ENCODE results near the gene UBE2K.
"Not testable (repeated sequence)": the region's sequence is repeated elsewhere in the genome, so short reads cannot be mapped to it uniquely, and the experiment has no call there.

GRCh38 chr4:39813761-39814160 is 115.8 kb downstream of the UBE2K start:
- not testable (repeated sequence) for TF ChIP-seq EZH2phosphoT487 (IDR thresholded peaks at IDR 0.05; ENCODE audit: insufficient read depth, low read depth); EZH2 (IDR thresholded peaks at IDR 0.05; ENCODE audit: insufficient read depth, poor library complexity, severe bottlenecking)
